GM18873 (cell line): ENCODE results near the gene IAH1.

Experiments
- ATAC-seq: cut with Tn5 transposase; IDR thresholded peaks from one replicate; pipeline ENCODE4 v1.9.1; 2021; ENCODE audit warnings: mild to moderate bottlenecking, moderate library complexity, moderate number of reproducible peaks; ENCODE audit not compliant: unreplicated experiment, low FRiP score

The IAH1 gene

DNA sequence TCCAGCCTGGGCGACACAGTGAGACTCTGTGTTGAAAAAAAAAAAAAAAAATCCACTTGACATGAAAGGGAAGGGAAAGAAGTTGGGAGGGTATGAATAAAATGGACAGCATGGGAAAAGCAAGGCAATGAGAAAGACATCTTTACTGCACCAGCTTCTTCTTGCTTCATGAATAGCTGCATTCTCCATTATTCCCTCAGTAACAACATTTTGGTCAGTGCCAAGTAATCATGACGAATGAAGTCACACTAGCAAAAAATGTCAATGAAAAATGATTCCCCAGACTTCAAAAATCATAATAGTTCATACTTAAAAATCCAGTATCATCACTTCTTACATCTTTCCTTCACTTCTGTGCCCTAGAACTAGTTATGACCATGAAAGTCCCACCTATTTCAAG is 50.9 kb downstream of the IAH1 start:
- ATAC-seq = no peak

DNA sequence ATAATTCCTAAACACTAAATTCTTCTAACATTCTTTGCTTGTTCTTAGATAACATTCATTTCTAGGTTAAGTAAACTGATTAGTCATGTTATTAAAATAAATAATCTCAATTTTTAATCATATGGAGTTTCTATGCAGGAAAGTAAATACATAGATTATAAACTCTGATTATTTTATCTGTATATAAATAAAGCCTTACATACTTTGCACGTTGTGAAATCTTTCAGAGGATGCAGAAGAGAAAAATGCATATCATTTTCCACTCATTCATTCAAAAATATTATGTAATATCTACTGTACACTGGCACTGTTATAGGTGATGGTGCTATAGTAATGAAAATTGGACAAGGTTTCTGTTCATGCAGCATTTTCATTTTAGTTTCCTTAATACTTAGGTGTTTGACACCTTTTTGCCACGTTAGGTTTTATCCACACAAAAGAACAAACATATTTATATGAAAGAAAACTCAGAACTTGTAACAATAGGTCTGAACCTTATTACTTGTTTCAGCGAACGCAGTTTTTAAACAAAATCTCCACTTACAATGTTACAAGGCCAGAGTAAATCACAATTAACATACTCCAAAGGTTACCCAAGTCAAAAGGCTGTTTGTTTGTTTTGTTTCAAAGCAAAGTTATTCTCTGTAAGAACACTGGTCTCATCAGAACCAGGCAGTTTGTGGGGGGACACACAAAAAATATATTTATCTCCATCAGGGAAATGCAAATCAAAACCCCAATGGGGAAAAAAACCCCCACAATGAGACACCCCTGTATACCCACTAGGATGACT is 53.8 kb downstream of the IAH1 start:
- no peak for ATAC-seq

DNA sequence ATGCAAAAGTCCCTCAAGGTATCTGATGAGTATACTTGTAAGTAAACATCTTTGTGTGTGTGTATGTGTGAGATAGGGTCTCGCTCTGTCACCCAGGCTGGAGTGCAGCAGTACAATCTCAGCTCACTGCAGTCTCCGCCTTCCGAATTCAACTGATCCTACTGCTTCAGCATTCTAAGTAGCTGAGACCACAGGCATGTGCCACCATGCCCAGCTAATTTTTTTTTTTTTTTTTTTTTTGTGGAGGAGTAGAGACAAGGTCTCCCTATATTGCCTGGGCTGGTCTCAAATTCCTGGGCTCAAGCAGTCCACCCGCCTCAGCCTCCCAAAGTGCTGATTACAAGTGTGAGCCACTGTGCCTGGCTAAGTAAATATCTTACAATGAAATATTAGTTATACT is 58.1 kb downstream of the IAH1 start:
- ATAC-seq = no peak

DNA sequence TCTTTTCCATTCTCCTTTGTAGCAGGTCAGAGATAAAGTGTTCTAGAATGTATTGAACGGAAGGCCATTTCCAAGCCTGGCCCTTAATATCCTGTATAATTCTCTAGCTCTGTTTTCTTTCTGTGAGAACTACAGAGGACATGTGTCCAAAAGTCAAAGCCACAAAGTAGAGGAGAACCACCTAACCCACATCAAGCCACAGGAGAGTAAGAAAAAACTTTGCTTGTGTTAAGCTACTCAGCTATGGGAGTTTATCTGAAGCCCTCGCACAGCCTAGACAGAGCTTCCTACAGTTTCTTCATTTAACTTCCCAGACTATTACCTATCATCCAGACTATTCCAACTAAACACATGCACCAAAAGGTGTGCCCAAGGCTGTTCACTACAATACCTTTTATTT is 59.3 kb downstream of the IAH1 start:
- no peak for ATAC-seq

DNA sequence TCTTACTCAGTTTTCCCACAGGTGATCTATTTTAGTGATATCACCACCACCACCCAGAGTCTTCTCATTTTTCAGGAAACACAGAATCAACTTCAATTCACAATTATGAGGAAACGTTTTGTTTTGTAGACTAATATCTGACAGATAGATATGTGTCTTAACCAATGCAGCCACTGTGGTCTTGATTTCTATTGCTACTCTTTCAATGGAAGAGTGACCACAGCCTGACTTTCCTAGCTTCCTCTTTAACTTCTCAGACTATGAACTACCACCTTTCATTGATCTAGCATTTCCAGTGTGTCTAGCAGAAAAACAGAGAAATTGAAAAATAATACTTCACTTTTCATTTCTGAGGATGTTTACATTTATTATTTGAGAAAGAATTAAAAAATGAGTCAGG is 60.8 kb downstream of the IAH1 start:
- no peak for ATAC-seq

DNA sequence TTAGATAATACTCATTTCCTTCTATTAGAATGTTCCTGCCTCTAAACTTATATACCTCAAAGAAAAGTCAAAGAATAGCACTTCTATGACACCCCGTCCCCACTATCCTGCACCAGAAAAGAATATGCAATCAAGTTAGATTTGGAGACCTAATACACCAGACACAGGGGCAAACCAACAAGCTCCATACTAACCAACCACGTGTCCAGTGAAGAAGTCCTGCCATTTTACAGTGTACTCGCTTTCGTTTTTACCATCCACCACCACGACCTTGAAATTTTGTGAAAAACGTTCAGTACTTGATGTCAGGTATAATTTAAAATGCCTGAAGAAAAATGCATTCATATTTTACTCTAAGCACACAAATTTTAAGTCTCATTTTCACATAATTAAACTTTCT is 62.2 kb downstream of the IAH1 start:
- no peak for ATAC-seq

DNA sequence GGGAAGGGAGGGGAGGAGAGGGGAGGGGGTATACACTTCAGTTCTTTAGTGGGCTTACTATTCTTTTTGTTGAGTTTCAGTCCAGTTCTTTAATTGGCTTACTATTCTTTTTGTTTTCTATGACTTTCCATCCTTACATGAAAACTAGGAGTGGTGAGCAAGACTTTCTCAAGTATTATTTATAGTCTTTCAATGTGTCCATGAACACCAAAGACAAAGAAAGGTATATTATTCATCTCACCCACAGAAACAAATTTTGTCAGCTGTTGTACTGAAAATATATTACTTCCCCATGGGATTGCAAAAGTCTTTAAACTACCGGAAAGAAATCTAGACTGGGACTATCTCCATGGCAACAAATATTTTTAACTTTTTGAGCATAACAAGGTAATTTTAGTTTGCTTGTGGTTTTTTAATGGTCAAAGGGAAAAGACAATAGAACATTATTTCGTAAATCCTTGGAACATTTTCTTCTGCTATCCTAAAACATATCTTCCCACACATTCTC is 63.7 kb downstream of the IAH1 start:
- no peak for ATAC-seq
